Measurements from ENCODE around the gene WDR45B. TPM values are rescaled to one million over a fixed set of nuclear protein-coding genes. Genes with fewer than 3 reads are reported as not detected.

The WDR45B gene
- polyA plus RNA-seq, 1 of the 3 experiments (the other 2 are of a cell fraction): 171 TPM

DNA sequence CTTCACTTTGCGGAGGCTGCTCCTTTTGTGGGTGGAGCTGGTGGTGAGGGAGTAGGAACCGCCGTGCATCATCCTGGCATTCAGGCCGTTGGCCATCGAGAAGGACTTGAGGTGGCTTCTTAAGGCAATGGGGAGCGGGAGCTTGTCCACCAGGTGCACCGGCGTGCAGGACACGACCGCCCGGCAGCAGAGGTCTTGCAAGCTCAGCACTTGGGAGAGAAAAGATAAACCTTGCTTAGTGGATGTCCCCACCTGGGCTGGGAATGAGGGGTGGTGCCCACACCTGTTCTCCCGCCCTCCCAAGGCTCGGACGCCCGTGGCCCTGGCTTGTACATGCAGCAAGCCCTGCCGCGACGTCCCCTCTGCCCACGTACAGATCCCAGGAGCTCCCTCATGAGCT, 9.7 kb upstream of the WDR45B start:
- Histone ChIP-seq H3F3A (replicated peaks; ENCODE audit: insufficient read depth) (peaks cover 8% of the 10 kb centered on the region), H3K9me2 (no peaks in the 10 kb centered on the region), H3K79me2 (ENCODE audit: insufficient read depth) (no peaks in the 10 kb centered on the region), H2AFZ (ENCODE audit: low read depth) (no peak overlapping the region), H3K9ac (no peak overlapping the region), H3K4me1 (ENCODE audit: control insufficient read depth in 1 of 2, insufficient read depth in 2 of 2, low read depth in 1 of 2, low read length in 1 of 2) (no peaks in the 10 kb centered on the region), H3K27me3 (ENCODE audit: insufficient read depth) (no peaks in the 10 kb centered on the region), H3K36me3 (replicated peaks in 1 of 2; ENCODE audit: control insufficient read depth in 1 of 2, insufficient read depth in 2 of 2, low read length in 1 of 2) (no peaks in the 10 kb centered on the region), H3K4me3 (ENCODE audit: low read depth in 2 of 2, low read length in 1 of 2) (no peak overlapping the region), H3K9me3 (no peaks in the 10 kb centered on the region), H3K27ac (ENCODE audit: low read depth in 2 of 2, low read length in 1 of 2) (no peak overlapping the region), H3K4me2 (no peak overlapping the region), H4K20me1 (ENCODE audit: insufficient read depth) (no peaks in the 10 kb centered on the region)
- no peak for DNase-seq
- ChIA-PET POLR2A (interaction anchor here (0.7 kb wide), 1 partner anchor 51 kb away, joined by 3 read pairs; no protein-coding TSS in a partner anchor), CTCF (interaction anchor here (2.1 kb wide), 1 partner anchor 11 kb away, joined by 12 read pairs; no protein-coding TSS in a partner anchor)
- TF ChIP-seq NFIC (IDR thresholded peaks at IDR 0.05; ENCODE audit: borderline replicate concordance): no peak
- TF ChIP-seq POLR2AphosphoS5 (IDR thresholded peaks at IDR 0.05; ENCODE audit: low read depth, low read length): no peak
- TF ChIP-seq RAD21 (IDR thresholded peaks at IDR 0.05; ENCODE audit: low read length): no peak
- TF ChIP-seq, protein P1, sequence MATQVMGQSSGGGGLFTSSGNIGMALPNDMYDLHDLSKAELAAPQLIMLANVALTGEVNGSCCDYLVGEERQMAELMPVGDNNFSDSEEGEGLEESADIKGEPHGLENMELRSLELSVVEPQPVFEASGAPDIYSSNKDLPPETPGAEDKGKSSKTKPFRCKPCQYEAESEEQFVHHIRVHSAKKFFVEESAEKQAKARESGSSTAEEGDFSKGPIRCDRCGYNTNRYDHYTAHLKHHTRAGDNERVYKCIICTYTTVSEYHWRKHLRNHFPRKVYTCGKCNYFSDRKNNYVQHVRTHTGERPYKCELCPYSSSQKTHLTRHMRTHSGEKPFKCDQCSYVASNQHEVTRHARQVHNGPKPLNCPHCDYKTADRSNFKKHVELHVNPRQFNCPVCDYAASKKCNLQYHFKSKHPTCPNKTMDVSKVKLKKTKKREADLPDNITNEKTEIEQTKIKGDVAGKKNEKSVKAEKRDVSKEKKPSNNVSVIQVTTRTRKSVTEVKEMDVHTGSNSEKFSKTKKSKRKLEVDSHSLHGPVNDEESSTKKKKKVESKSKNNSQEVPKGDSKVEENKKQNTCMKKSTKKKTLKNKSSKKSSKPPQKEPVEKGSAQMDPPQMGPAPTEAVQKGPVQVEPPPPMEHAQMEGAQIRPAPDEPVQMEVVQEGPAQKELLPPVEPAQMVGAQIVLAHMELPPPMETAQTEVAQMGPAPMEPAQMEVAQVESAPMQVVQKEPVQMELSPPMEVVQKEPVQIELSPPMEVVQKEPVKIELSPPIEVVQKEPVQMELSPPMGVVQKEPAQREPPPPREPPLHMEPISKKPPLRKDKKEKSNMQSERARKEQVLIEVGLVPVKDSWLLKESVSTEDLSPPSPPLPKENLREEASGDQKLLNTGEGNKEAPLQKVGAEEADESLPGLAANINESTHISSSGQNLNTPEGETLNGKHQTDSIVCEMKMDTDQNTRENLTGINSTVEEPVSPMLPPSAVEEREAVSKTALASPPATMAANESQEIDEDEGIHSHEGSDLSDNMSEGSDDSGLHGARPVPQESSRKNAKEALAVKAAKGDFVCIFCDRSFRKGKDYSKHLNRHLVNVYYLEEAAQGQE (IDR thresholded peaks at IDR 0.05; ENCODE audit: low read depth, low read length): no peak
- no peak for TF ChIP-seq GABPA (IDR thresholded peaks at IDR 0.05; ENCODE audit: low read depth)
- TF ChIP-seq, protein P2, sequence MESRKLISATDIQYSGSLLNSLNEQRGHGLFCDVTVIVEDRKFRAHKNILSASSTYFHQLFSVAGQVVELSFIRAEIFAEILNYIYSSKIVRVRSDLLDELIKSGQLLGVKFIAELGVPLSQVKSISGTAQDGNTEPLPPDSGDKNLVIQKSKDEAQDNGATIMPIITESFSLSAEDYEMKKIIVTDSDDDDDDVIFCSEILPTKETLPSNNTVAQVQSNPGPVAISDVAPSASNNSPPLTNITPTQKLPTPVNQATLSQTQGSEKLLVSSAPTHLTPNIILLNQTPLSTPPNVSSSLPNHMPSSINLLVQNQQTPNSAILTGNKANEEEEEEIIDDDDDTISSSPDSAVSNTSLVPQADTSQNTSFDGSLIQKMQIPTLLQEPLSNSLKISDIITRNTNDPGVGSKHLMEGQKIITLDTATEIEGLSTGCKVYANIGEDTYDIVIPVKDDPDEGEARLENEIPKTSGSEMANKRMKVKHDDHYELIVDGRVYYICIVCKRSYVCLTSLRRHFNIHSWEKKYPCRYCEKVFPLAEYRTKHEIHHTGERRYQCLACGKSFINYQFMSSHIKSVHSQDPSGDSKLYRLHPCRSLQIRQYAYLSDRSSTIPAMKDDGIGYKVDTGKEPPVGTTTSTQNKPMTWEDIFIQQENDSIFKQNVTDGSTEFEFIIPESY (IDR thresholded peaks at IDR 0.05; ENCODE audit: borderline replicate concordance, low read depth): no peak
- TF ChIP-seq FOSL2 (IDR thresholded peaks at IDR 0.05; ENCODE audit: borderline replicate concordance, low read depth): no peak
- TF ChIP-seq JUND (IDR thresholded peaks at IDR 0.05): no peak
- TF ChIP-seq NRF1 (IDR thresholded peaks at IDR 0.05; ENCODE audit: low read depth, low read length): no peak
- no peak for TF ChIP-seq RCOR1 (IDR thresholded peaks at IDR 0.05; ENCODE audit: low read length)
- no peak for TF ChIP-seq CHD2 (IDR thresholded peaks at IDR 0.05; ENCODE audit: low read length, partially characterized antibody)
- TF ChIP-seq, protein P3, sequence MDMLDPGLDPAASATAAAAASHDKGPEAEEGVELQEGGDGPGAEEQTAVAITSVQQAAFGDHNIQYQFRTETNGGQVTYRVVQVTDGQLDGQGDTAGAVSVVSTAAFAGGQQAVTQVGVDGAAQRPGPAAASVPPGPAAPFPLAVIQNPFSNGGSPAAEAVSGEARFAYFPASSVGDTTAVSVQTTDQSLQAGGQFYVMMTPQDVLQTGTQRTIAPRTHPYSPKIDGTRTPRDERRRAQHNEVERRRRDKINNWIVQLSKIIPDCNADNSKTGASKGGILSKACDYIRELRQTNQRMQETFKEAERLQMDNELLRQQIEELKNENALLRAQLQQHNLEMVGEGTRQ (IDR thresholded peaks at IDR 0.05; ENCODE audit: borderline replicate concordance, low read depth, low read length): no peak
- 95% methylated on average over 19 of the region's 19 CpGs for WGBS (ENCODE audit: low lambda C conversion rate)

All from SK-N-SH (cell line).